ENCODE results near the gene CCR7. TPM values are rescaled to one million over a fixed set of nuclear protein-coding genes. Genes with fewer than 3 reads are reported as not detected.

Gene CCR7
- total and polyA plus RNA-seq, 2 of the 13 experiments (the other 11 are each of a cell fraction or from before 2014, with no cell fraction given): 0.04 to 0.53 TPM

DNA sequence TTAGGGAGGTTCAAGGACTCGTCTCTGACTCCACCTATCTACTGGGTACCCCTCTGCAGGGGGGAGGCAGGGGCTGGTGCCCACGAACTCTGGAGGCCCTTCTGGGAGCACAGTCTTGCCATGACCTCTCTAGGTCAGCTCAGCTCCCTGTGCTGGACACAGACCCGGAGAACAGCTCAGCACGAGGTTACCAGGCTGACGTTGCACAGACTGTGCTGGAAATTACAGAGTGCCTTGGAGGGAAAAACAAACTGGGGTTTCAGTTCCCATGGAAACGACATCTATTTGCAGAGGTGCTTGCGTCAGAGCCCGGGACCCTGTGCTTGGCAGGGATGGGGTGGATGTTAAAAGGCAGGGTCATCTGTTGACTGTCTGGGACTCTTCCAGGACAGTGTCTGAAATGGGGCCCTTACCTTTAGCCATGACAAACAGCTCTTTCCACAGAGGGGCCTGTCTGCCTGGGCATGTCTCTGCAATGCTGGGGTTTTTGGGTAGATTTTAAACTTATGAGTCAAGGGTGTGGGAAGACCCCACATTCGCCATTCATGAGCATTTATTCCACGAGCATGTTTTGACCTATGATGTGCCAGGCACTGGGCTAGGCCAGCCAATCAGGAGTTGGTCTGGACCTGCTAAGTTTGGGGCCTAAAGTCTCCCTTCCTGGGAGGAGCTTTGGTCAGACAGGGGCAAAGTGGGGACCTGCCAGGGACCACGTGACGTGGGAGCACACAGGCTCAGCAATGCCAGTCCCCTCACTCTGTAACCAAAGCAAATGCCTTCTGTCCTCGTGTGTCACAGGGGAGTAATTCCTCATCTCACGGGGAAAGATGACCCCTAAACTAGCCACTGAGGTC lies 22.5 kb downstream of the CCR7 start (continued):
- no peak for TF ChIP-seq HNRNPLL (IDR thresholded peaks at IDR 0.05; ENCODE audit: low read depth, low read length, poor library complexity, severe bottlenecking)
- TF ChIP-seq JARID2 (CRISPR knock-in tag; IDR thresholded peaks at IDR 0.05; ENCODE audit: insufficient replicate concordance): no peak
- TF ChIP-seq ZNF205 (CRISPR knock-in tag; IDR thresholded peaks at IDR 0.05): 0 out of 2 replicates have a peak, but pooled peaks have one; percentile 35
- TF ChIP-seq TBP (CRISPR knock-in tag; IDR thresholded peaks at IDR 0.05): no peak
- TF ChIP-seq KAT2B (IDR thresholded peaks at IDR 0.05; ENCODE audit: borderline replicate concordance, low read depth, low read length): no peak
- TF ChIP-seq MLLT10 (CRISPR knock-in tag; IDR thresholded peaks at IDR 0.05): no peak
- TF ChIP-seq, protein P1, sequence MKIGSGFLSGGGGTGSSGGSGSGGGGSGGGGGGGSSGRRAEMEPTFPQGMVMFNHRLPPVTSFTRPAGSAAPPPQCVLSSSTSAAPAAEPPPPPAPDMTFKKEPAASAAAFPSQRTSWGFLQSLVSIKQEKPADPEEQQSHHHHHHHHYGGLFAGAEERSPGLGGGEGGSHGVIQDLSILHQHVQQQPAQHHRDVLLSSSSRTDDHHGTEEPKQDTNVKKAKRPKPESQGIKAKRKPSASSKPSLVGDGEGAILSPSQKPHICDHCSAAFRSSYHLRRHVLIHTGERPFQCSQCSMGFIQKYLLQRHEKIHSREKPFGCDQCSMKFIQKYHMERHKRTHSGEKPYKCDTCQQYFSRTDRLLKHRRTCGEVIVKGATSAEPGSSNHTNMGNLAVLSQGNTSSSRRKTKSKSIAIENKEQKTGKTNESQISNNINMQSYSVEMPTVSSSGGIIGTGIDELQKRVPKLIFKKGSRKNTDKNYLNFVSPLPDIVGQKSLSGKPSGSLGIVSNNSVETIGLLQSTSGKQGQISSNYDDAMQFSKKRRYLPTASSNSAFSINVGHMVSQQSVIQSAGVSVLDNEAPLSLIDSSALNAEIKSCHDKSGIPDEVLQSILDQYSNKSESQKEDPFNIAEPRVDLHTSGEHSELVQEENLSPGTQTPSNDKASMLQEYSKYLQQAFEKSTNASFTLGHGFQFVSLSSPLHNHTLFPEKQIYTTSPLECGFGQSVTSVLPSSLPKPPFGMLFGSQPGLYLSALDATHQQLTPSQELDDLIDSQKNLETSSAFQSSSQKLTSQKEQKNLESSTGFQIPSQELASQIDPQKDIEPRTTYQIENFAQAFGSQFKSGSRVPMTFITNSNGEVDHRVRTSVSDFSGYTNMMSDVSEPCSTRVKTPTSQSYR (CRISPR knock-in tag; IDR thresholded peaks at IDR 0.05; ENCODE audit: borderline replicate concordance): peak; percentile 28; the same call in 1 of the 2 replicates
- no peak for TF ChIP-seq KAT7 (CRISPR knock-in tag; IDR thresholded peaks at IDR 0.05; ENCODE audit: borderline replicate concordance)
- 0 out of 2 replicates have a peak, but pooled peaks have one; percentile 19 for TF ChIP-seq TARDBP (CRISPR knock-in tag; IDR thresholded peaks at IDR 0.05)
- TF ChIP-seq ZBTB7A (CRISPR knock-in tag; IDR thresholded peaks at IDR 0.05): no peak
- peak; percentile 34; the same call in 1 of the 2 replicates for TF ChIP-seq RXRB (CRISPR knock-in tag; IDR thresholded peaks at IDR 0.05; ENCODE audit: borderline replicate concordance)
- TF ChIP-seq, protein P2, sequence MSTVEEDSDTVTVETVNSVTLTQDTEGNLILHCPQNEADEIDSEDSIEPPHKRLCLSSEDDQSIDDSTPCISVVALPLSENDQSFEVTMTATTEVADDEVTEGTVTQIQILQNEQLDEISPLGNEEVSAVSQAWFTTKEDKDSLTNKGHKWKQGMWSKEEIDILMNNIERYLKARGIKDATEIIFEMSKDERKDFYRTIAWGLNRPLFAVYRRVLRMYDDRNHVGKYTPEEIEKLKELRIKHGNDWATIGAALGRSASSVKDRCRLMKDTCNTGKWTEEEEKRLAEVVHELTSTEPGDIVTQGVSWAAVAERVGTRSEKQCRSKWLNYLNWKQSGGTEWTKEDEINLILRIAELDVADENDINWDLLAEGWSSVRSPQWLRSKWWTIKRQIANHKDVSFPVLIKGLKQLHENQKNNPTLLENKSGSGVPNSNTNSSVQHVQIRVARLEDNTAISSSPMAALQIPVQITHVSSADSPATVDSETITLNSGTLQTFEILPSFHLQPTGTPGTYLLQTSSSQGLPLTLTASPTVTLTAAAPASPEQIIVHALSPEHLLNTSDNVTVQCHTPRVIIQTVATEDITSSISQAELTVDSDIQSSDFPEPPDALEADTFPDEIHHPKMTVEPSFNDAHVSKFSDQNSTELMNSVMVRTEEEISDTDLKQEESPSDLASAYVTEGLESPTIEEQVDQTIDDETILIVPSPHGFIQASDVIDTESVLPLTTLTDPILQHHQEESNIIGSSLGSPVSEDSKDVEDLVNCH (CRISPR knock-in tag; IDR thresholded peaks at IDR 0.05): no peak
- no peak for TF ChIP-seq PAF1 (CRISPR knock-in tag; IDR thresholded peaks at IDR 0.05)
- TF ChIP-seq ZBTB7B (CRISPR knock-in tag; IDR thresholded peaks at IDR 0.05): no peak
- TF ChIP-seq FOSL2 (CRISPR knock-in tag; IDR thresholded peaks at IDR 0.05): peak; percentile 42; the same call in 1 of the 2 replicates
- TF ChIP-seq PTBP1 (IDR thresholded peaks at IDR 0.05; ENCODE audit: low read depth, low read length, poor library complexity, severe bottlenecking): no peak
- TF ChIP-seq, protein P3, sequence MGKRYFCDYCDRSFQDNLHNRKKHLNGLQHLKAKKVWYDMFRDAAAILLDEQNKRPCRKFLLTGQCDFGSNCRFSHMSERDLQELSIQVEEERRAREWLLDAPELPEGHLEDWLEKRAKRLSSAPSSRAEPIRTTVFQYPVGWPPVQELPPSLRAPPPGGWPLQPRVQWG (CRISPR knock-in tag; IDR thresholded peaks at IDR 0.05; ENCODE audit: borderline replicate concordance, low read depth): no peak
- TF ChIP-seq TFE3 (CRISPR knock-in tag; IDR thresholded peaks at IDR 0.05): 0 out of 2 replicates have a peak, but pooled peaks have one; percentile 31
- no peak for TF ChIP-seq ZBTB2 (CRISPR knock-in tag; IDR thresholded peaks at IDR 0.05; ENCODE audit: low read depth)
- TF ChIP-seq EHMT2 (IDR thresholded peaks at IDR 0.05; ENCODE audit: borderline replicate concordance, low read depth, low read length): no peak
